ENCODE measurements around the gene SEPHS1.

DNA sequence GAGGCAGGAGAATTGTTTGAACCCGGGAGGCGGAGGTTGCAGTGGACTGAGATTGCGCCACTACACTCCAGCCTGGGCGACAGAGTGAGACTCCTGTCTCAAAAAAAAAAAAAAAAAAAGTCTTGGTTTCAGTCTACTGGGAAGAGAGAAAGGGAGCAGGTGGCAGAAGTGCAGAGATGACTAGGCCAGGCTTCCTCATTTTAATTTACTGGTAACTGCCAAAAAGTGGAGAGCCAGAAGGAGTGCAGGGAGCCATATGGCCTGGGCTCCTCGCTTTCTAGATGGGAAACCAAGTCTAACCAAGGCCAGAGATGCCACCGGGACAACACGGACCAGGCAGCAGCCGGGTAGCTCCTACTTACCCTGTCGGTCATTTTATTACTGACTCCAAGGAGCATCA is 12.2 kb downstream of the SEPHS1 start:
- TF ChIP-seq POLR2A (IDR thresholded peaks at IDR 0.05; ENCODE audit: low read depth, low read length) = no peak
- no peak for TF ChIP-seq TAF1 (IDR thresholded peaks at IDR 0.05; ENCODE audit: low read depth, low read length)
- no peak for TF ChIP-seq POU2F2 (IDR thresholded peaks at IDR 0.05; ENCODE audit: low read depth, low read length)
- no peak for TF ChIP-seq PAX5 (IDR thresholded peaks at IDR 0.05; ENCODE audit: insufficient read depth, low read length, severe bottlenecking)
- peak; percentile 81 for TF ChIP-seq SPI1 (IDR thresholded peaks at IDR 0.05; ENCODE audit: low read depth, low read length)
- TF ChIP-seq POLR2AphosphoS5 (IDR thresholded peaks at IDR 0.05; ENCODE audit: low read depth, low read length) = no peak
